NK-92 (cell line): ENCODE data around the gene NTPCR.
"Not testable (repeated sequence)": the region's sequence is repeated elsewhere in the genome, so short reads cannot be mapped to it uniquely, and the experiment has no call there.

Source experiments
- DNase-seq: peaks from one replicate; lab custom pipeline; 2025; ENCODE audit not compliant: unreplicated experiment; lab: John Stamatoyannopoulos, UW

The NTPCR gene

DNA sequence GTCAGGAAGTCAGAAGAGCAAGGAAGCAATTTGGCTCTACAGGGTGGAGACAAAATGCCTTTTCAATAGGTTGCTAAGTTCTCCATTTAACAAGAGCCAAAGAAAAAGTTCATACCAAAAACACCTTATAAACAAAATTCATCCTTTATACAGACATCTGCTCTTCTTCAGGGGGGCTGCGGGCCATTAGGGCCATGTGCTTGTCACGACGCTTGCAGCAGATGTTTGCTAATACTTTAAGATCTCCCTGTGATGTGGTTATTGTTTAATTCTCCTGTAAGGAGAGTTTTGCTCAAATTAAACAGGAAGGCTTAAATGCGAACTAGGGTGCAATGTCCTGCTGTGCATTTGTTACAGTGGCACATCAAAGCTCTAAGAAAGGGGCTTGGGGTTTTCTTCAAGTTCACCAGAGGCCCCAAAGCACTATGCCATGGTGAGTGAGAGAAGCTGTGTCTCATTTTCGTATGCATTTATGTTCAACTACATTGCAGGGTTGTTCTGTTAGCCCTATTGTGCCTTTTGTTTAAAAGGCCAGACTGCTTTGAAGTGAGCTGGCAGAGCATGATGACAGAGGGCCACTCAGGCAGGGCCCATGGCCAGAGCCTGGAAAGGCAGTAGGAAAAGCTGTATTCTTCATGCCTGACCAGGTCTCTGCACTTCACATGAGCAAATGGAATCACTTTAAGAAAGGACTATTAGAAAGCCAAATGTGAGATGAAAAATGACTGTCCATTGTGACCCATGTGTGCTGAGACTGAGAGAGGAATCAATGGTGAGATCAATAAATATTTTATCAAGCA, 24.8 kb upstream of the NTPCR start:
- no peak for DNase-seq

DNA sequence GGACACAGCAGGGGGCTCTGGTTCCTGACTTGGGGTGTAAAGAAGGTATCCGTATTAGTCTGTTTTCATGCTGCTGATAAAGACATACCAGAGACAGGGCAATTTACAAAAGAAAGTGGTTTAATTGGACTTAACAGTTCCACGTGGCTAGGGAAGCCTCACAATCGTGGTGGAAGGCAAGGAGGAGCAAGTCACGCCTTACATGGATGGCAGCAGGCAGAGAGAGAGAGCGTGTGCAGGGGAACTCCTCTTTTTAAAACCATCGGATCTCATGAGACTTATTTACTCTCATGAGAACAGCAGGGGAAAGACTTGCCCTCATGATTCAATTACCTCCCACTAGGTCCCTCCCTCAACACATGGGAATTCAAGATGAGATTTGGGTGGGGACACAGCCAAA, 23.2 kb upstream of the NTPCR start:
- not testable (repeated sequence) for DNase-seq

DNA sequence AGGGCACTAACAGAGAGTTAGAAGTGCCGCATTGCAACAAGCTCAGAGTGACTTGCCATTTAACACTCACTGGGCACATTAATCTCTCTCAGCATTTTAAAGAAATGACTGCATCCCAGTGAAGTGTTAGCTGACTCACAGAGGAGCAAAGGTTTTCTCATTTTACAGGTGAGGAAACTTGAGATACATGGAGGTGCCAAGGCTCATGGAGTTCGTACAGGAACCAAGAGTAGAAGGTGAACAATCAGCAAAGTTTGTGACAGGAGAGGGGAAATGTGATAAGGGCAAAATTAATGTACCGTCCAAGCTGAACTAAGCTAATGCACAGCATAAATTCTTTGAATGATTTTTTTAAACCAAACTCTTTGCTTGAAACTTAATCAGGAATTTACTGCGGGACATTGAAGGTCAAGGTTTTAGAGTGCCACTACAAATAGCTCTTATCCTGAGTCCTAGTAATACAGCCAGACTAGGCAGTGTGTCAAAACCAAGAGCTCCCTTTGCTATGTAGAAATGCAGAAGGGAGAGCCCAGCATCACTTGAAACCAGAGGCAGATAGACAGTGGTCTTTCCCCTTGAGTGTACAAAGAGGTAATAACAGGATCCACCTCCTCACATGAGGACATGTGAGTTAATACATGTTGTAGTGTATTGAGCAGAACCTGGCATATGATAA, 22.4 kb upstream of the NTPCR start:
- DNase-seq = no peak

DNA sequence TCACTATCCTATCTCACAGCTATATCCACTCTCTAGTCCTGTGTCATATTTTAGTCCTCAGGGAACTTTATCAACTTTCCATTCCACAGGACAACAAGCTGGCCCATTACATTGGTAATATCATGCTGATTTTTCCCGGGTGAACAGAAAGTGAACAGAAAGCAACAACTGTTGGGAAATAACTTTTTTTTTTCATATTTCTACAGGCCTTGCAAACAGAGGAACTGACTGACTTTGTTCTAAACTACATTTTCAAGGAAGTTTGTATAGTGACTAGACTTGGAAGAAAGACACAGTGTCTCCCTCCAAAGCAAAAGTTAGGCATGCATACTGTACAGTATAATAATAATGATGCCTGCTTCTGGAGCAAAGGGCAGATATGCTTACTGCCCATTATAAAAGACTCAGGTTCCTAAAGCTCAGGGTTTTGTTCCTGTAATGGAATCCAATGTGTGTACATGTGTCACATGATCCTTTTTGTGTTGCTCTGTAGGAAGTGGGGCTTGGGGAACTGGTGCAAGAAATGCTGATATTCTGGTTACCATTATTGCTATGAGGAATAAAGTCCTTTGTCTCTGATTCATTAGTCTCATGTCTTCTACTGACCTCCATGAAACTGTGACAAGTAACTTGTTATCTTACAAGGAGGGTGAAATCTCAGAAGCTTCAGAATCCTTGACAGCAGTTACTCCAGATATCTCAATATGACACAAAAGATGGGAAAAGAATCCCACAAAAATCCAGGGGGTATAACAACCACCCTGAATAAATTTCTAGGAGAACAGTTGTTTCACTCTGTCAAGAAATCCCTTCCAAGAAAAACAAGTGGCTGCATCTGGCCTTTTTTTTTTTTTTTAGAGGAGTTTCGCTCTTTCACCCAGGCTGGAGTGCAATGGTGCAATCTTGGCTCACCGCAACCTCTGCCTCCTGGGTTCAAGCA, 17.7 kb upstream of the NTPCR start:
- DNase-seq = no peak

DNA sequence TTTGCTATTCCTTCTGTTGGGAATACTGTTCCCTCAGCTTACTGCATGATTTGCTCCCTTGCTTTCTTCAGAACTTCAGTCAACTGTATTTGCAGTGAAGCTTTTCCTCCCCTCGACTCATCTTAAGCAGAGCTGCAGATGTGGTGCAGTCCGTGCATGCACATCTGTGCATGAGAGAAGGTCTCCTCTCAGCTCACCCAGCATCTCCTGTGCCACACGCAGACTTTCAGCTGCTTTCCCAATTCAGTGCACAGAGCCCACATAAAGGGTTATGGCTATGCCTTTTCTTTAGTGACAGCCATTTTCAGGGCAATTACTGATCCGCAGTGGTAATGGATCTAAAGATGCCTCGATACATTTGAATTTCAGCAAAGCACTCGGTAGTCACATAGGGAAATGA, 13.5 kb upstream of the NTPCR start:
- DNase-seq = no peak

DNA sequence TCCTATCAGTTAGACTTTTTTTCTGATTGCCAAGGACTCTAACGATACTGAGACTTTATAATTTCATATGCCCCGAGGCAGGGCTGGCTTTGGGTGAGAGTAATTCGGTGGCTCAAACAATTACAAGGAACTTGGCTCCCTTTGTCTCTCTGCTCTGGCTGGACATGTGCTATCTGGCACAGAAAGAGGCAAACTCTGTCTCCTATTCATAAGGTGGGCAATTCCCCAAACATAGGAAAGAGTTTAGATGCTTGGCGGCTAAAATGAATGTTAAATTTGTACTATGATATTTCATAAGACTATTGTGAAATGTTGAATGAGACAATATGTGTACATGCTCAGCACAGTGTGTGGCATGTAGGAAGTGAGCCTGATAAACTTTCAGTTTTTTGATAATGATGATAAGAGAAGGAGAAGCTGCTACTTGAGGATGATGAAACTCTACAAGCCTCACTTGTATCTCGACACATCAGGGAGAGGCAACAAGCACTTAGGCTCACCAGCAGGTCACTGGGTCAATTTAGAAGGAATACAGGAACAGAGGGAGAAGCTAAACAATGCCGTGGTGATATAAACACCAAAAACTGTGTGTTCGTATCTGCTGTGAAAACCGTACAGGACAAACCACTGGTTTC, 12.6 kb upstream of the NTPCR start:
- no peak for DNase-seq

DNA sequence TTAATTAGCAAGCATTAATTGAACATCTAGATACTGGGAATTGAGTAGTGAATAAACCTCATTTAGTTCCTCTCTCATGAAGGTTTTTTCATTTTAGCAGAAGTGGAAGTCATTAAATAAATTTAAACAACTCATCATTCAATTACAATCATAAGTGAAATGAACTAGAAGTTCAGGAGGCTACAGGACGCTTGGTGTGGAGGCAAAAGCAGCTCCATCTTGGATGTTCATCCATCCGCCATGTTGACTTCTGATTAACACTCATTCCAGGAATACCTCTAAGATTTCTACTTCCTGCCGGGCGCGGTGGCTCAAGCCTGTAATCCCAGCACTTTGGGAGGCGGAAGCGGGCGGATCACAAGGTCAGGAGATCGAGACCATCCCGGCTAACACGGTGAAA, 11.5 kb upstream of the NTPCR start:
- no peak for DNase-seq

DNA sequence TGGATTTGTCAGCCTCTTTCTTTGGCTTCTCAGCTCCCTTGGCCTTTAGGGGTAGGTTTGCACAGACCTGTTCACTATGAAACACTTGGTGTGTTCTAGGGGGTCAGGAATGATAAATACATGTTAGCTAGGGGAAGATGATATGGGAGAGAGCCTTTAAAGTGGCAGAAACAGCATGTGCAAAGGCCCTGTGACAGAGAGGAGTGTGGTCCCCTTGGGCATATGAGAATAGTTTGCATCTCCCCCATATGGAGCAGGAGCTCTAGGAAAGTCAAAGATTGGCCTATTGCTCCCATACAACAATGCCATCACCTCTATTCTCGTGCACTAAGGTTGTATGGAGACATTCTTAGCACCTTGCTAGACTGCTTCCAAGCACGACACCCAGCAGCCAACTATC, 10.7 kb upstream of the NTPCR start:
- DNase-seq = no peak

DNA sequence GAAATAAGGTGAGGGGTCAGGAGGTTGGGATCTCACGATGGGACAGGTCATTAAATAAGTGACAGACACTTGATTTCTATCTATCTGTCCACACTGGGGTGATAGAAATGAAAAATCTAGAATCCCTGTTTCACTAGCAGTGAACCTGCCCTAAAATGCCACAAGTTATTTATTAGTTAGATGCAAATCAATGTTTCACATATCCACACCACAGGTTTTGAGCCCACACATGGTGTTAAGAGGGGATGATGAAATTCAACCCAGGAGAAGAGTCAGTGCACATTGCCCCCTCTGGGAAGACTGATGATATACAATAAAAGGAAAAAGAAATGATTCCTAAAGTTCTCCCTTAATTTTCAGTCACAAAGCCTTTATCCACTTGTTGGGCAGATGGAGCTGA, 10.1 kb upstream of the NTPCR start:
- no peak for DNase-seq

DNA sequence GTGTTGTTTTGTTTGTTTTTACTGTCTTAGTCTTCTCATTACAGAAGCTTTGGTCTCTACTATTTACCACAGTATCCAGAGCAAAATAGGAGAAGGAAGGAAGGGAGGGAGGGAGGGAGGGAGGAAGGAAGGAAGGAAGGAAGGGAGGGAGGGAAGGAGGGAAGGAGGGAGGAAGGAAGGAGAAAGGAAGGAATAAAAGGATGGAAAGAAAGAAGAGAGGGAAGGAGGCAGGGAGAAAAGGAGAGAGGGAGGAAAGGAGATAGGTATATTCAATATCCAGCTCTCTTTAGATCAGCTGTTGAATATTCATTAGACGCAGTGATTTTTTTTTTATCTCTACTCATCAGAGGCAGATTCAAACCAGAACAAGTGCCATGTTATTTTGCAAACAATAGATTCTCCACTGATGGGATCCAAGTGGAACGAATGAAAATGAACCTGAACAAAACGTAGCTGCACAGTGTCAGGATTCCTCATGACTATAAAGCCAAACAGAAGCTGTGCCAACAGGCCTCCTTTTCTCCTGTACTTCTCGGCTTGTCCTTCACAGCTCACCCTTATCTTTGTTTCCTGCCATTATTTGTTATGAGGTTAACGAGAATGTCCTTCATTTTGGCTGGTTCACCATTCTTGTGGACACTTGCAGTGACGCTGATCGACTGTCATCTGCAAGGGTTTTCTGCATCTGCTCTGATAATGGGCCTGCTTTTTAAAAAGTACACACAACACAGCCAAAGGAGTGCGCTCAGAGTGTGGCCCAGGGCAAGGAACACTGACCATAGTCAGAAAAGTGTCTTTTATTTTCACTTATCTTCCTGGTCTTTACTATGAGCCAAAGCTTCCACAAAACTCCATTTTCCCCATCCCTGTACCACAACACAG, 7.8 kb upstream of the NTPCR start:
- no peak for DNase-seq

DNA sequence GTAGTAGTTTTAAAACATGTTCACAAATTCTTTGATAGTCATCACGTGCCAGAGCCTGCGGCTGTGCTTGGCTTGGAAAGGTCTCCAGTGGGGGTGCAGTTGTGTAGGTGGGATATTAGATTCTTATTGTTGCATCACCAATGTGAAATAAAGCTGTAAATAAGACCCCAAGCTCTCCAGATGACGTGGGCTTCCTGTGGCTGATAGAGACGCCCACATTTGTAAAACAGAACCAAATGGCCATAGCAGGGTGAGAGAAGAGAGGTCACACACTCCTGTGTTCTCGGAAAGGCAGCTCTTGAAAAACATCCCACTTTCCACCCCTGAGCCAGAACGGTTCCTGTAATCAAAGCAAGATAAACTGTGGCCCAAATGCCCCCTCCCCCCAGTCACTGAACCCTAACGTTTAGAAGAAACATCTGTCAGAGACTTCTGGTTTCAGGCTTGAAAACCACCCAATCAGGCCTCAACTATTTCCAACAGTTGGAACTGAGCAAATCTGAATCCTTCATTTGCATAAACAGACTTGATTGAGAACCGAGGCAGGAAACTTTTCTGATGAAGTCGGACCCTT, 6.6 kb upstream of the NTPCR start:
- no peak for DNase-seq

DNA sequence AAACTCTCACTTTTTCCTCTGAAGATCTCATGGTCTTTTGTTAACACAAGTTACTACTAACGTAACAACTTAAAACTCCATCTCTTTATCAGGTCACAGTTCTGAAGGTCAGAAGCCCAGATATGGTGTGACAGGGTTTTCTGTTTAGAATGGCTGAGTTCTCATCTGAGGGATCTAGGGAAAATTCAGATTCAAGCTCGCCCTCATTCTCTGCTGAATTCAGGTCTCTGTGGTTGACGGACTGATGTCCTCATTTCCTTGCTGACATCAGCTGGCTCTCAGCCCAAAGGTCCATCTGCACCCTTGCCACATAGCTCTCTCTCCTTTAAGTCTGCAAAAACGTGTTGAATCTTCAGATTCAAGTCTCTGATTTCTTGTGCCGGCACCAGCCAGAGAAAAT, 6.1 kb upstream of the NTPCR start:
- no peak for DNase-seq

DNA sequence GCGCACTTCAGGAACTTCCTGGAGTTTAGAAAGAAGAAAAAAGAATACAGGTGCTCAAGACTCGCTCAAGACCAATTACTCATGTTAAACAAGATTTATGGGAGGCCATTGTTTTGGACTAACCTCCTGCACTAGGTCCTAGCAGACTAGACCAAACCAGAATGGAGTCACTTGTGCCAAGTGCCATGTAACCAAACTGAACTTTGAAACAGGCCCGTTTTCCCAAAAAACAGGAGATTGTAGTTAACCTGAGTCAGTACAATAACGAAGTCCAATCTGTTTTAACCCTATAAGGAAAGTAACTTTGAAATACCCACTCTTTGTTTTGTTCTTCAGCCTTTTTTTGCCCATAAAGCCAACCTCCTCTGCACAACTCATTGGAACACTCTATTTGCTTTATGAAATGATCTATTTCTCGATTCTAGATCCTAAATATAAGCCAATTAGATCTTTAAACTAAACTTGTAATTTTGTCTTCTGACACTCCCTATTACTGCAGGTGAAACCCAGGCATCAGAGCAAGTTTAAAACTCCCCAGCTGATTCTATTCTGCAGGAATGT, 695 bp upstream of the NTPCR start:
- no peak for DNase-seq

DNA sequence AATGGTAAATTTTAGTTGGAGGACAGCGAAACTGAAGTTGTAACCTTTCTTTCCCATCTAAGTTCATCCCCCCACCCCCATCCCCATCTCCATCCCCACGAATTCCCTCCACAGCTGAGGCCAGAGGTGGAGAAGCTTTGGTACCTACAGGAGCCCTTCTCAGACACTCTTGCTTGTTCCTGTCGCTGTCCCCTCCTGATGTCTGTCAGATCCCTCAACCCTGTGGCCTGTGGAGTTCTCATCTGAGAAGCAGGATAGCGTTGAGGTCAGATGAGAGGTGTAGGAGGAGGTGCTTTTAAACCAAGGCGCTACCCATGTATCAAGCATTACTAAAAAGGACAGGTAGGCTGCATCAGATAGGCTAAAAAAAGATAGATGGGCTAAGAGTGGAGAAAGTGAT, 769 bp downstream of the NTPCR start:
- no peak for DNase-seq

DNA sequence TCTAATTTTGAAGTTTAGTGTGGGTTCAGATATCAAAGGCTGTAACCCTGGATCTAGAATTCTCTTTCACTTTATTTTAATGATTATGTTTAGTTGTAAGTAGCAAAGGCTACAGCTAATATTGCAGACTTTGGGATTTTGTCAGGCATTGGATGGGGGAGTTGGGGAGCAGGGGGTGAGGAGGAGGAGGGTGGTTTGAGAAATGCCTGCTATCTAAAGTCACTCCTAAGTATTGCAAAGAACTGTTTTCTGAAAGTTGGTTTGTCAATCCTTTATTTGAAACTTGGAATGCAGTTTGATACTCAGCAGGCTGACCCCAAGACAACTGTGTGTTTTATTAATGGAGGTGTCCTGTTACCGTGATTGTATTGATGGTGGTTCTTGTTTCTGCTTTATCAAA, 1.2 kb downstream of the NTPCR start:
- DNase-seq = no peak

DNA sequence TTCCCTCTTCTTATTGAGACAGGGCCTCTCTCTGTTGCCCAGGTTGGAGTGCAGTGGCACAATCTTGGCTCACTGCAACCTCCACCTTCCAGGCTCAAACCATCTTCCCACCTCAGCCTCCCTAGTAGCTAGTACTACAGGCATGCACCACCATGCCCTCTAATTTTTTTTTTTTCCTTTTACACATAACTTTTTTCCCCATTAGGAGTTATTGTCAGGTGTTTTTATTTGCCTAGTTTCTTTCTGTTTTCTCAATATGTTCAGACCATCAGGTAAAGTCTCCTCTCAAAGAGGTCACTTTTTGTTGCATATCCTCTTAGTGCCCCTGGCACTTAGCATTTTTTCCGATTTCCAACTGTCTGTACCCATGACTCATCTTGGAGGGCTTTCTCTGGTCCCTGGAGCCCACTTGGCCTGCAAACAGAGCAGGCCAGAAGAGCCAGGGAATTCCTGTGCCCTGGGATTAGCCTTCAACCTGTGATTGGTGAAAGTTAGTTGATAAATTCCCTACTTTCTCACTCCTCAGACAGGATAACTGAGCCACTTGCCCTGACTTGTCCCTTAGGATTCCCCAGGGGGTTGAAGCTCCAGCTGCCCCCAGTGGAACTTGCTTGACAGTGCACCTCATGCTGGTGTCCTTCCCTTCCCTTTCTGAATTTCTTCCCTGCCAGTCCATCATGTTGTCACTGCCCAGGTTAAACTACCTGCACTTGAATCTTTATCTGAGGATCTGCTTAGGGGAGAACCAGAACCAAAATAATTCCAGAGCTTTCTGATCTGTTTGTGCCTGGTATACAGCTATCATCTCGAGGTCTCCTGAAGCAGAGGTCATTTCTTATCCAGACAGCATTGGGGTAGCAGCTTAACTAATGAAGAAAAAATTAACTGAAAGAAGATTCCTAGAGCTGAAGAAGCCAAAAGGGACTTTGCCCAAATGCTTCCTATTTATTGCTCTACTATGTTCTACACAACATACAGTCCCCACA, 2.4 kb downstream of the NTPCR start:
- no peak for DNase-seq

DNA sequence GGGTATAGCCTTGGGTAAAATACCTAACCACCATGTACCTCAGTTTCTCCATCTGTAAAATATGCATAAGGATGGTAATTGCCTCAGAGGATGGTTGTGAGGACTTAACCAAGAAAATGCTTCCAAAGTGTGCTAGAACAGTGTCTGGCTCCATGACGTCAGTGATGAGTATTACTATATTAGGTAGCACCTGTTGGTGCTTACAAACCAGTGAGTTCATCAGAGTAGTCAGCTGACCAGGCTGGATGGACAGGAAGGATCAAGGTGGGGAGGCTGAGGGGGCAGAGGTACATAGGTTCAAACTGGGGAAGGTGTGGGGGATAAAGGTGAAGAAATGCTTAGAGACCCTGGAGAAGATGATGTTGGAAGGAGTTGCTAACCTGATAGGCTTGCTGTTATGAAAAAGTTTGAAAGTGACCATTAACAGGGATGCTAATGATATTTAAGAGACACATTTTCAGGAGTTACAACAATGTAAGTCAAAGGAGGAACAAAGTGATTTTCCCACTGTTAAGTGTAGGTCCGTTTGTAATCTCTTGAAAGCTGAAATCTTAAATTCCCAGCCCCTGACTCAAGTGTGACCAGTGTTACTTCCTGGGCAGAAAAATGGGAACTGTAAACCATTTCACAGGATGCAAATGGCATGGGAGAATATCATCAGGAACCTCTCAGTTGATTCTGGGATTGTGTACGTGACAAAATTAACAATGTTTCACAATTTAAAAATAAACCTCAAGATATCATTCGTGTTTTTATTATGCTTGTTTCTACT, 4.4 kb downstream of the NTPCR start:
- DNase-seq = no peak

DNA sequence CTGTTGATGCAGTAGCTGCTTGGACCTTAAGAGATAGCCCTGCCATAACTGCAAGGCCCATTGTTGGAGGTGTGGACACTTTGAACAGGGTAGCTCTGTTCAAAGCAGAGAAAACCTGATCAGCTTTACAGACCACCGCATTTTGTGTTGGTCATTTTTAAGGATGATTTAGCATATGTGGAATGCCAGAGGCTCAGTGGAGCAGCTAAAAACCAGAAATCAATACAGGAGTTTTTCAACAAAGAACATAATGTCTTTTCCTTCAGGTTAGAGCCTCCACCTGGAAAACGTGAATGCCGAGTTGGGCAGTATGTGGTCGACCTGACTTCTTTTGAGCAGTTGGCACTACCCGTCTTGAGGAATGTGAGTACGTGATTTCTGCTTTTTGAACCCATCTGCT, 5.7 kb downstream of the NTPCR start:
- DNase-seq = no peak
